Dermis blood vessel endothelial cell (primary cell): ENCODE results near the gene IQCM. TPM values are rescaled to one million over a fixed set of nuclear protein-coding genes. Genes with fewer than 3 reads are reported as not detected.
"Not testable (repeated sequence)": the region's sequence is repeated elsewhere in the genome, so short reads cannot be mapped to it uniquely, and the experiment has no call there.

Experiments
- DNase-seq: peaks from one replicate; pipeline ENCODE4 v3.0.0; 2010
- total RNA-seq: library from RNA; depleted of rRNA; stranded (reverse); fragments of >200 nt; gene quantifications from 2 replicates; pipeline ENCODE4 v1.2.3, GENCODE V29; 2014

IQCM gene
- total RNA-seq, 1 donor from 2014 or later, result not detected

- no peak for DNase-seq
Observed at GRCh38 chr4:149426461-149426860, 389.2 kb downstream of the IQCM start.

DNA sequence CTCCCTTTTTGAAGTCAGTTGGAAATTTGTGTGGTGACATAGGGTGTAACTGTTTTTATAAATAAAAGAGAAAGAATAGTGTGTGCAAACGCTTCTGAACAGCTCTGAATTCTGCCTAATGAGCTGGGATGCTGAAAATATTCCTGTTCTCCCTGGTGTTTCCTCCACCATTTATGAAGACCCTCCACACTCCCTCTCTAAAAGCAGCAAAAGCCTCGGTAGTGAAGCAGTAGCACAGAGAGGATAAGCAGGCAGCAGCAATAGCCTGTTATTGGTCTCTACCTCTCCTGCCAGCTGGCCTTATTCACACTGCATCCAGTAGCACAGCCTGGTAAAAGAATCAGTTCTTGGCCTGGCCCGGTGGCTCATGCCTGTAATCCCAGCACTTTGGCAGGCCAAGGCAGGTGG, 406.1 kb downstream of the IQCM start:
- DNase-seq, result no peak

GRCh38 chr4:149409146-149409545, 406.5 kb downstream of the IQCM start:
- DNase-seq, result peak; percentile 27

- DNase-seq, result no peak
Observed at GRCh38 chr4:149404143-149404542, 411.5 kb downstream of the IQCM start.

GRCh38 chr4:149403081-149403480, 412.6 kb downstream of the IQCM start:
- no peak for DNase-seq

GRCh38 chr4:149398993-149399392, 416.6 kb downstream of the IQCM start:
- no peak for DNase-seq

GRCh38 chr4:149370785-149371420, 444.7 kb downstream of the IQCM start:
- peak; percentile 55 for DNase-seq

- no peak for DNase-seq
Observed at GRCh38 chr4:149370002-149370401, 445.6 kb downstream of the IQCM start.

DNA sequence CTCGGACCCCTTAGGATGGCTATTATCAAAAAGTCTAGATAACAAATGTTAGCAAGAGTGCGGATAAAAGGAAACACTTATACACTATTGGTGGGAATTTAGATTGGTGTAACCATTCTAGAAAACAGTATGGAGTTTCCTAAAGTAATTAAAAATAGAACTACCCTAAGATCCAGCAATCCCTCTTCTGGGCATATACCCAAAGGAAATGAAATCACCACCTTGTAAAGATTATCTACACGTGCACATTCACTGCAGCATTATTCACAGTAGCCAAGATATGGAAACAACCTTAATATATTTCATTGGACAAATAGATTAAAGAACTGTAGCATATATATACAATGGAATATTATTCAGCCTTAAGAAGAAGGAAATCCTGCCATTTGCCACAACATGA, 462.4 kb downstream of the IQCM start:
- no peak for DNase-seq

GRCh38 chr4:149349541-149349940, 466.1 kb downstream of the IQCM start:
- DNase-seq, result no peak

DNA sequence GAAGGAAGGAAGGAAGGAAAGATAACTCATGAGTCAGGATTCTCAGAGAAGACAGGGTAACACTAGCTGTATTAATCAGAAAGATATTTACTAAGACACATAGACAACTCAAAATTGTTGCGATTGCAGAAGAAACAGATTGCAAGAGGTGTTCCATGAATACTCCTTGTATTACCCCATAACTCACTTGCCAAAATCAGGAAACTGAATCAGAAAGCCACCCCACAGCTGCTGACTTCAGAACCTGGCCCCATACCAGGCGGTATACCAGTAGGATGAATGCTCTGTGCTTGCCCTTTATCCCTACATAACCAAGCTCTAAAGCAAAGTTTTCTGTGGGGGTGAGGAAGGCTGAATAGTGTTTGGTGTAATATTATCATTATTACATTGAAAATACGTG, 468.5 kb downstream of the IQCM start:
- DNase-seq, result no peak

- DNase-seq, result no peak
Observed at GRCh38 chr4:149345424-149345823, 470.2 kb downstream of the IQCM start.

DNA sequence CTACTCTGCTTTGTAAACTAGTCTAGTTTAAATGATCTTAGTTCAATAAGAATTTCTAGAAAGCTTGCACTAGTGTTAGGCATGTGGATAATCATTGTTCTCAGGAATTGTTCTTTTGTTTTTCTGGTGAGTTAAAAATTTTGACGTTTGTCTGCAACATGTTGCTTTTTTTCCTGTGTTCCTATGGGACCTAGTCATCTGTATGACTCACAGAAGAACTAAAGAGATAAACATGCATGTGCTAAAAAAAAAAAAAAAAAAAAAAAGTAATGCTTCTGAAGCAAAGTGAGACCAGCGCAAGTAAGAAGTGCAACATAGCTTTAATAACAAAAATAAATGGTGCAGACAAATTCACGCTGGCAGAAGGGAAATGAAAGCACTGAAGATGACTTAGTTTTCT, 471.2 kb downstream of the IQCM start:
- peak; percentile 16 for DNase-seq

GRCh38 chr4:149343614-149344013, 472.0 kb downstream of the IQCM start:
- no peak for DNase-seq

GRCh38 chr4:149341117-149341516, 474.5 kb downstream of the IQCM start:
- not testable (repeated sequence) for DNase-seq

- no peak for DNase-seq
Observed at GRCh38 chr4:149328161-149328560, 487.5 kb downstream of the IQCM start.

GRCh38 chr4:149322203-149322602, 493.4 kb downstream of the IQCM start:
- DNase-seq, result no peak

- DNase-seq, result no peak
Observed at GRCh38 chr4:149321438-149321837, 494.2 kb downstream of the IQCM start.

DNA sequence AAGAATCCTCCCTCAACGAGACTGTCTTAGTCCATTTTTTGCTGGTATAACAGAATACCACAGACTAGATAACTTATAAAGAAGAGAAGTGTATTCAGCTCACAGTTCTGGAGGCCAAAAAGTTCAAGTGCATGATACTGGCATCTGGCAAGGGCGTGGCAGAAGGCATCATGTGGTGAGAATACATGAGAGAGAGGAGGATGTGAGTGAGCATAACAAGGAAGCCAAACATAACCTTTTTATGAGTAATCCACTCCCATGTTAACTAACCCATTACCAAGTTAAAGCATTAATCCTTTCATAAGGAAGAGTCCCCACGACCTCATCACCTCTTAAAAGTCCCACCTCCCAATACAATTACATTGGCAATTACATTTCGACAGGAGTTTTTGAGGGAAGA, 504.6 kb downstream of the IQCM start:
- no peak for DNase-seq

- no peak for DNase-seq
Observed at GRCh38 chr4:149306537-149306936, 509.1 kb downstream of the IQCM start.
